NCI-H128 (cell line): ENCODE data around the gene FGGY.
"Not testable (repeated sequence)": the region's sequence is repeated elsewhere in the genome, so short reads cannot be mapped to it uniquely, and the experiment has no call there.

Experiments
- DNase-seq: peaks from one replicate; lab custom pipeline; 2025; ENCODE audit not compliant: unreplicated experiment; lab: John Stamatoyannopoulos, UW

FGGY gene

GRCh38 chr1:59349101-59349500, 52.2 kb downstream of the FGGY start:
- no peak for DNase-seq

DNA sequence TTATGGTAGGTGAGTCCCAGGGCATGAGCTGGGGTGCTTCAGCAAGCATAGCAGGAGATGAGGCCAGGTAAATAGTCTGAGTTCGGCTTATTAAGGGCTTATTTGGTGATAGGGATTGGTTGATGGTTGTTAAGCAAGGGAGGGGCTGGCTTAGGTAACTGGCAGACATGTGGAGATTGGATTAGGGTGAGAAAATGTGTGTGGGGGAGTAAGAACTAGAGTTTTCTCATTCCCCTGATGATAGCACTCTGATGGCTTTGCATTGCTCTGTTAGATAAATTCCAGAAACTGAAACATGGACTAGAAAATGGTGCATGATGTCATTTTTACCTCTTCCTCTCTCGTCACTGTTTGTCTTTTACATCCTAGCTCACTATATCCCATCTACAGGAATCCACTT, 53.6 kb downstream of the FGGY start:
- no peak for DNase-seq

GRCh38 chr1:59352065-59352464, 55.2 kb downstream of the FGGY start:
- DNase-seq = no peak

DNA sequence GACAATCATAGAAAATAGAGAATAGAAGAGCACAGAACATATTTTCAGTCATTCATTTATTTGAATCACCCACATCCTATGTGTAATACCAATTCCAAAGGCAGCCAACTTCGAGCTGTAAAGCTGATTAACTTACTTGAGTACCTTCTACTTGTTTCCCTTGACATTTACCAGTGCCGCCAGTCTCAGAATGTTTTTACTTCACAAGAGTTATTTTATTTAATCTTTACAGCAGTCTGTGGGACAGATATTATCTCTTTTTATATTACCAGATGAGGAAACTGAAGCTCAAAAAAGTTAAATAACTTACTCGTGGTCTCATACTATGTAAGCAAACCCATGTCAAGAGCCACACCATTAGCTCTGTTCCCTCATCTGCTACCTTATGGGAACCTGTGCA, 56.6 kb downstream of the FGGY start:
- no peak for DNase-seq

DNA sequence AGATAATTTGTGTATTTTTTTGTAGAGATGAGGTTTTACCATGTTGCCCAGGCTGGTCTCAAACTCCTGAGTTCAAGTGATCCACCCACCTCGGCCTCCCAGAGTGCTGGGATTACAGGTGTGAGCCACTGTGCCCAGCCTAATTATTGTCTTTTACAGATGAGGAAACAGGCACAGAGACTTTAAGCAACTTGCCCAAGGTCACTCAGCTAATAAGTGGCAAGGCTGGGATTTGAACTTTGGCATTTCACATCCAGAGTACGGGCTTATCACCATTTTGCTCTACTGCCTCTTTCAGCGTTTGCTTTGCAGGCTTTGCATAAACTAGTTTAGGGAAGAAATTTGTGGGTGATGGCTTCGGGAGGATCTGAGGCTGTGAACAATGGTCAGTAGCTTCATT, 57.3 kb downstream of the FGGY start:
- DNase-seq = not testable (repeated sequence)

- no peak for DNase-seq
These were observed 57.9 kb downstream of the FGGY start for GRCh38 chr1:59354709-59355337.

GRCh38 chr1:59355361-59355760, 58.5 kb downstream of the FGGY start:
- DNase-seq = no peak

DNA sequence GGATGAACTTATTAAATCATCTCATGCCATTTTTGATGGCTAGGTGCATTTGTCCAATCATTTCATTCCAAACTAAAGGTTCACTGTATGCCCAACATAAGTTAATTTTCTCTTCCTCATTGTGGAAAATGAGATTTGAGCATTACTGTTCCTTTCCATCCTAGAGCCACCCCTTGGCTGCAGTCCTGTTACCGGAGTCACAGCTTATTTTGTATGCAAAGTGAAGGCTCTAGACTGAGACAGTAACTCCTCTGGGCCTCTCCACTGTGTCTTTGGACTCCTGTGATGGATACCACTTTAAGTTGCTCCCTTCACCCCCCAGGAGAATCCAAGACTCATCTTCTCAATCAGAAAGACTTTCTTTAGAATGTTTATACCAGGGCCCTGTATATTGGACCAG, 59.7 kb downstream of the FGGY start:
- no peak for DNase-seq

DNA sequence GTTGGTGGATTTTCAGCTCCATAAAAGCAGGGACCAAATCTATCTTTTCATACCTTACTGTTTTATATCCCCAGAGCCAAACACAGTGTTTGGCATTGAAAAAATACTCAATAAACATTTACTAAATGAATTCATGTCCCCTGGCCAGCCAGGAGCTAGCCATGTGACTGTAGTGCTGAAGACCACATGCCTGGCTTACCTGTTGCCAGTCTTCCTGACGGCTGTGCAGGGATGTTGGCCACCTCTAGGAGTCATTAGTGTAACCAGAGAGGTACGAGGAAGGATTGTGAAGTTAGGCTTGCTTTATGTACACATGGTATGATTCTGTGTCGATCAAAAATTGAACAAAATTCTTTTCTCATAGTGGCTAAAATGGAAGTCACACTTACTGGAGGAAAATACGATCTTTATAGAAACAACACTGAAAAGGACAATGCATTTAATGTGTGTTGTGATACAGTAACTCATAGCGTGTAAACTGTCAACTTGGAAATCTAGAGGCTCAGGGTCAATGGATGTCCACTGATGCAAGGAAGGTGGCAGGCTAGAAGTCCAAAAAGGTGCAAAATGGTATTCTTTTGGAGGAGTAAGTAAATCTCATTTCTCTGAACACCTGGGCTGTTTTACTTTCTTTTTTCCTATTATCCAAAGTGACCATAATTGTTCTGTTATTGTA, 60.9 kb downstream of the FGGY start:
- no peak for DNase-seq

DNA sequence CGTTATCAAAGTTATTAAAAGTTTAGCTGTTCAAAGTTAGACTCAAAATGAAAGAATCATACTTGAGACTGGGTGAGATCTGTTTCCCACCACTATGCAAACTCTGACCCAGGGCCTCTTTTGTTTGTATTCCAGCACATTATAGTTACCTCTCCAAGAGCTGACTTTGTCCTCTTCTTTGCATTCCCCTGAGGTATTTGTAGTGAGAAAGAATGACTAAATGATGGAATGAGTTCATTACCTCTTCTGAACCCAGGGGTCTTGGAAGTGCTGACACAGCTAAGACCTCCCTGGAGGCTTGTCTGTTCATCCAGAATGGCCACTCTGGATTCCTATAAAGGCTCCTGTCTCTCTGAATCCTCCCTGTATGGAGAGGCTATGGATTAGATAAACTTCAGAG, 62.4 kb downstream of the FGGY start:
- no peak for DNase-seq

DNA sequence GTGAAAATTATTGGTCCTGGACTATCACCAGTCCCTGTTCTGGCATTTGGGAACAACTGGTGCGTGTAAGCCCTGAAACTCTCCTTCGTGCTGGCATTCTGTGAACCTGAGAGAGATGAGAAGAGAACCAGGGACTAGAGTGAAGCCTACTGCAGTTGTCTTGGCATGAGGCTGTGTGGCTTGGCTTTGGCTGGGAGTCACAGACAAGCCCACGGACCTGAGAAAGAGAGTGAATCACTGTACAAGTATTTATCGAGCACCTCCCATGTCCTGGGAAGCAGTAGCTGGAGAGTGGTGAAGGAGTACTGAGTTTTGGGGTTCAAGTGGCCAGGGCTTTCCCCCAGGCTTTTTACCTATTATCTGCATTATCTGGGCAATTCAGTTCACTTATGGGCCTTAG, 63.3 kb downstream of the FGGY start:
- no peak for DNase-seq

- no peak for DNase-seq
These were observed 63.8 kb downstream of the FGGY start for GRCh38 chr1:59360729-59361128.

DNA sequence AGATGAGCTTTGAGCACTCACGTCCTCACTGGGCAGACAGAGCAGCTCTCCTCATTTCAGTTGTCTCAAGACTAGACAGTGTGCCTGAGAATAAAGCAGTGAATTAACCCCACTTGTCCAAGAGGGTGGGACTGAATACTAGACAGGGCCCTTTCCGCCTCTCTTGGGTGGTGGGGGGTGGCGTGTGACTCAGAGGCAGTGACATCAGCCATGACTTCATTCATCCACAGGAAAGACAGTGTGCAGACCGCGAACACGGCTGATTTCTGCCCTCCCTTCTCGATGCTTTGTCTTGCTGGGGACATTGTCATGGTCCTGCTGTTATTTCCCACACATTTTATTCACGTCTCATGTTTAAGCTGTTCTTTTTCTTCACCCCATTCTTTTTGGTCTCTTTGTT, 64.9 kb downstream of the FGGY start:
- DNase-seq = no peak

DNA sequence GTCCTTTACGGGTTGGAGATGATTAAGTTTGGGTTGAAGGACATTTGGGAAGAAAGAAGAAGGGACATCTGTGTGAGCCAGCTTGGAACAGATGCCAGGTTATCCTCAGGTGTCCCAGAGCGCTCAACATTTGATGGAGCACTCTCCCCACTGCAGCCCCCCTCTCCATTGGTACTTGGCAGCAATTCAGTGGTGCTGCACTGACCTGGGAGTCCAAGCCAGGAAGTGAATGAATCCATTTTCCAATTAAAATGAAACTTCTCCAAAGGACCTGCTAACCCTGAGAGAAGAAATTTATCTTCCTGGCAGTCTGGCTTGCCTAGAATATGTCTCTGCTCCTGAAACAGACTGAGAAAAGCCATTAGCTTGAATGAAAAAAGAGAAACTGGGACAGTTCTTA, 67.1 kb downstream of the FGGY start:
- no peak for DNase-seq

GRCh38 chr1:59366346-59366745, 69.5 kb downstream of the FGGY start:
- no peak for DNase-seq

DNA sequence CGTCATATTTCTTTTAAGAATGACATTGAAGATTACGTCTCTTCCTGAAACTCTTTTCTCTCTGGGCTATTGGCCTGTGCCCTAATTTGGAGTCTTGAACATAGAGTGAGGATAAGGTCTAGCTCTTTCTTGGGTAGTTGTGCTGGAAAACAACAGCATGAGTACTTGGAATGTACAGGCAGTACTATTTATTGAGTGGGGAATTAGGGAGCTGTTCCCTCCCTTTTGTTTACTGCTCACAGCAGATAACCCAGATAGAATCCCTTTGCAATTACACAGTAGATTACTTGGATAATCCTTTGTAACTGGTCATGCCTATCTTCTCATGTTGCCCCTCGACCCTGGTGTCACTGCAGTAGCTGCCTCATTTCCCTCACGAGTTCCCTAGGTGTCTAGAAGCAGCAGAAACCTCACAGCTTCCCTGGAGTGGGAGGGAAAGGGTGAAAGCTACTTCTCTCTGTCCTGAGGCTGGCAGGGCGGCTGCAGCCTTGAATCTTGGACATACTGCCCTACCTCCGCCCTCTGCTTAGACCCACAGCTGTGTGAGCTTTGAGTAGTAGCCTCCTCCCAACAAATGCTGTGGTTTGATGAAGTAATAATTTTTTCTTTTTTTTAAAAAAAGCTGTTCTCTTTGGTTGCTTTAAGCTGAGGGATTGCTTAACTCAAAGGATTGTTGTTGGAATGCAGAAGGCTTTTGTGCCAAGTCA, 70.6 kb downstream of the FGGY start:
- DNase-seq = no peak

DNA sequence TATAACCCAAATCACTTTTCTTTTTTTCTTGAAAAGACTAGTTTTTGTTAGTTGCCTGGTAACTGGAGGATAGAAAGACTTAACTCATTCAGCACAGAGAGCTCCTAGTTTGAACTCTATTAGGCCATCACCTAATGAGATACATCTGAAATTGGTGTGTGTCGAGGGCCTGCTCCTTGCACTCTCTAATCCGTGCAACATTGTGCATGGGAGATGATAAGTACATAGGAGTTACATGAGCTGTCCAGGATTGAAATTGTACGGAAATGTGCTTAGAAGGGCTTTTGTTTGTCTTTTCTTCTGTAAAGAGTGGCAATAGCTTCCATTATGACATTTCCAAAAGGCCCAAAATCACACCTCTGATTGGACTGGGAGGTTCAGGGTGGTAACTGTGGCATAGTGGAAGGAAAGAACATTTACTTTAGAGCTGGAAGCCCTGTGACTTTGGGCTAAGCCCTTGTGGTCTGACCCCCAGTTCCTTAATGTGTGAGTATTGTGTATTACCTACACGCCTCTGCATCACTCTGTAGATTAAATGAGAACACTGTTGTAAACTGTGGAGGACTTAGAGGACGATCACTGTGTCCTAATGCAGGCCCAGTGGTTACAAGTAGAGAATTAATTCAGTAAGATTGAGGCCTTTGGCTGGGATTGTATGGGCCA, 71.2 kb downstream of the FGGY start:
- no peak for DNase-seq

- no peak for DNase-seq
These were observed 78.7 kb downstream of the FGGY start for GRCh38 chr1:59375321-59376220.

GRCh38 chr1:59377350-59377904, 80.5 kb downstream of the FGGY start:
- DNase-seq = no peak

DNA sequence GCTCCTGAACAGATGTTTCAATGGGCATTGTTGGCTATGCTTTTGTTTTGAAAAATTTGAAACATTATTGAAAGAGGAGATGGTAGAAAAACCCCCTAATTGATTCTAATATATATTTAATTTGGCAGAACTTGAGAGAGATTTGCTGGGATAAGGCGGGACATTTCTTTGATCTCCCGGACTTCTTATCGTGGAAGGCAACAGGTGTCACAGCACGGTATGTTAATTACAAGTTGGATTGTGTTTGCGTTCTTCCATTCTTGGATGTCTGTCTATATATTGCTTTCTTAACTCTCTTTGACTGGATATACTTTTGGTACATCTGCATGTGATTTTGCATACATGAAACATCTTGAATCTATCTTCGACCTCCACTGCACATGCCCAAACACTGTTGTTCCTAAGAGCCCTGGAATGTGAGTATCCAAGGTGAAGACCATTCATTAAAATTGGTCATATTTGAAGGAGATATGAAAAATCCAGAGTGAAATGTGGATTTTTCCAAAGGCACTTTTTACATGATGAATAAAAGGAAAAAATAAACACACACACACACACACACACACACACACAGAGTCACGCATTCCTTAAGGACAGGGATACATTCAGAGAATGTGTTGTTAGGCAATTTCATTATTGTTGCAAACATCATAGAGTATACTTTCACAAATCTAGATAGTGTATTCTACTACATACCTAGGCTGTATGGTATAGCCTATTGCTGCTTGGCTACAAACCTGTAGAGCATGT, 81.9 kb downstream of the FGGY start:
- no peak for DNase-seq
